Measurements from ENCODE around the gene THBS4.
A peak's percentile ranks its signal among the peaks of the same experiment; 100 is the strongest.
"Not testable (repeated sequence)": the region's sequence is repeated elsewhere in the genome, so short reads cannot be mapped to it uniquely, and the experiment has no call there.

The THBS4 gene

GRCh38 chr5:80111376-80111990 is 76.3 kb downstream of the THBS4 start:
- TF ChIP-seq TCF7L2 (IDR thresholded peaks at IDR 0.05; ENCODE audit: borderline replicate concordance, low read depth, low read length) = peak; percentile 74; the same call in 1 of the 2 replicates
- TF ChIP-seq, protein P1, sequence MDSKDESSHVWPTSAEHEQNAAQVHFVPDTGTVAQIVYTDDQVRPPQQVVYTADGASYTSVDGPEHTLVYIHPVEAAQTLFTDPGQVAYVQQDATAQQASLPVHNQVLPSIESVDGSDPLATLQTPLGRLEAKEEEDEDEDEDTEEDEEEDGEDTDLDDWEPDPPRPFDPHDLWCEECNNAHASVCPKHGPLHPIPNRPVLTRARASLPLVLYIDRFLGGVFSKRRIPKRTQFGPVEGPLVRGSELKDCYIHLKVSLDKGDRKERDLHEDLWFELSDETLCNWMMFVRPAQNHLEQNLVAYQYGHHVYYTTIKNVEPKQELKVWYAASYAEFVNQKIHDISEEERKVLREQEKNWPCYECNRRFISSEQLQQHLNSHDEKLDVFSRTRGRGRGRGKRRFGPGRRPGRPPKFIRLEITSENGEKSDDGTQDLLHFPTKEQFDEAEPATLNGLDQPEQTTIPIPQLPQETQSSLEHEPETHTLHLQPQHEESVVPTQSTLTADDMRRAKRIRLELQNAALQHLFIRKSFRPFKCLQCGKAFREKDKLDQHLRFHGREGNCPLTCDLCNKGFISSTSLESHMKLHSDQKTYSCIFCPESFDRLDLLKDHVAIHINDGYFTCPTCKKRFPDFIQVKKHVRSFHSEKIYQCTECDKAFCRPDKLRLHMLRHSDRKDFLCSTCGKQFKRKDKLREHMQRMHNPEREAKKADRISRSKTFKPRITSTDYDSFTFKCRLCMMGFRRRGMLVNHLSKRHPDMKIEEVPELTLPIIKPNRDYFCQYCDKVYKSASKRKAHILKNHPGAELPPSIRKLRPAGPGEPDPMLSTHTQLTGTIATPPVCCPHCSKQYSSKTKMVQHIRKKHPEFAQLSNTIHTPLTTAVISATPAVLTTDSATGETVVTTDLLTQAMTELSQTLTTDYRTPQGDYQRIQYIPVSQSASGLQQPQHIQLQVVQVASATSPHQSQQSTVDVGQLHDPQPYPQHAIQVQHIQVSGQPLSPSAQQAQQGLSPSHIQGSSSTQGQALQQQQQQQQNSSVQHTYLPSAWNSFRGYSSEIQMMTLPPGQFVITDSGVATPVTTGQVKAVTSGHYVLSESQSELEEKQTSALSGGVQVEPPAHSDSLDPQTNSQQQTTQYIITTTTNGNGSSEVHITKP (tag by site-specific recombination; IDR thresholded peaks at IDR 0.05) = peak; percentile 50
- H3K9me3 ChIP-seq (ENCODE audit: control insufficient read depth, insufficient read depth, low read depth, low read length); CTCF ChIA-PET; H3K36me3 ChIP-seq (ENCODE audit: control insufficient read depth in 2 of 2, insufficient read depth in 1 of 2, low read length in 2 of 2); H3K4me3 ChIP-seq (ENCODE audit: low read depth, low read length); H3K27ac ChIP-seq (ENCODE audit: extremely low read depth, low read depth, low read length); H3K4me1 ChIP-seq (ENCODE audit: control insufficient read depth, insufficient read depth, low read length); POLR2A ChIA-PET: not testable (repeated sequence)

DNA sequence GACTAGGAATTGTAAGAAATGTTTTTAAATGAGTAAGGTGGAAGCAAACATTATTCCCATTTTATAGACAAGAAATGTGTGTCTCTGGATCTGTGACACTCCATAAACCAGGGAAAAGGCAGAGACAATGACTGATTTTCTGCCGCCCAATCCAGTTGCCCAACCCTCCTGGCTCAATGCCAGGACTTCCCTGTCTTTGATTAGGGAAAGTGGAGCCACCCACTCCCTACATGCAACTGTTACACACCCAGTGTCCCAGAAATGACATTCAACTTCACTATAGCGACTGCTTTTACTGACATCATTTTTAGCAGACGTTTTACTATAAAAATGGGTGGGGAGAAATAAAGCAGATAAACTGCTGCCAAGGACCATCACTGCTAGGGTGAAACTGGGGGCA is 79.7 kb downstream of the THBS4 start:
- Histone ChIP-seq H3K36me3 (ENCODE audit: control insufficient read depth in 2 of 2, insufficient read depth in 1 of 2, low read length in 2 of 2) (no peaks in the 10 kb centered on the region), H3K27ac (ENCODE audit: extremely low read depth, low read depth, low read length) (no peak overlapping the region), H3K9me3 (ENCODE audit: control insufficient read depth, insufficient read depth, low read depth, low read length) (no peaks in the 10 kb centered on the region), H3K4me3 (ENCODE audit: low read depth, low read length) (no peak overlapping the region), H3K4me1 (ENCODE audit: control insufficient read depth, insufficient read depth, low read length) (no peaks in the 10 kb centered on the region)
- POLR2A ChIA-PET = interaction anchor here (0.7 kb wide), 1 partner anchor 479 kb away, joined by 4 read pairs; no protein-coding TSS in a partner anchor
- no peak for TF ChIP-seq ZNF354C (tag by site-specific recombination; IDR thresholded peaks at IDR 0.05; ENCODE audit: borderline replicate concordance, low read depth)
- no peak for TF ChIP-seq ZNF184 (tag by site-specific recombination; IDR thresholded peaks at IDR 0.05)
- TF ChIP-seq PRDM2 (tag by site-specific recombination; IDR thresholded peaks at IDR 0.05; ENCODE audit: borderline replicate concordance) = no peak
- no peak for TF ChIP-seq ZNF37A (tag by site-specific recombination; IDR thresholded peaks at IDR 0.05)
- TF ChIP-seq, protein P2, sequence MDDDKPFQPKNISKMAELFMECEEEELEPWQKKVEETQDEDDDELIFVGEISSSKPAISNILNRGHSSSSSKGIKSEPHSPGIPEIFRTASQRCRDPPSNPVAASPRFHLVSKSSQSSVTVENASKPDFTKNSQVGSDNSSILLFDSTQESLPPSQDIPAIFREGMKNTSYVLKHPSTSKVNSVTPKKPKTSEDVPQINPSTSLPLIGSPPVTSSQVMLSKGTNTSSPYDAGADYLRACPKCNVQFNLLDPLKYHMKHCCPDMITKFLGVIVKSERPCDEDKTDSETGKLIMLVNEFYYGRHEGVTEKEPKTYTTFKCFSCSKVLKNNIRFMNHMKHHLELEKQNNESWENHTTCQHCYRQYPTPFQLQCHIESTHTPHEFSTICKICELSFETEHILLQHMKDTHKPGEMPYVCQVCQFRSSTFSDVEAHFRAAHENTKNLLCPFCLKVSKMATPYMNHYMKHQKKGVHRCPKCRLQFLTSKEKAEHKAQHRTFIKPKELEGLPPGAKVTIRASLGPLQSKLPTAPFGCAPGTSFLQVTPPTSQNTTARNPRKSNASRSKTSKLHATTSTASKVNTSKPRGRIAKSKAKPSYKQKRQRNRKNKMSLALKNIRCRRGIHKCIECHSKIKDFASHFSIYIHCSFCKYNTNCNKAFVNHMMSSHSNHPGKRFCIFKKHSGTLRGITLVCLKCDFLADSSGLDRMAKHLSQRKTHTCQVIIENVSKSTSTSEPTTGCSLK (tag by site-specific recombination; IDR thresholded peaks at IDR 0.05) = no peak
- no peak for TF ChIP-seq ZNF692 (tag by site-specific recombination; IDR thresholded peaks at IDR 0.05)
- no peak for TF ChIP-seq ZNF670 (tag by site-specific recombination; IDR thresholded peaks at IDR 0.05; ENCODE audit: low read depth)
- no peak for TF ChIP-seq ZNF654 (tag by site-specific recombination; IDR thresholded peaks at IDR 0.05; ENCODE audit: low read depth)
- TF ChIP-seq ZBTB26 (tag by site-specific recombination; optimal IDR thresholded peaks at IDR 0.05) = no peak
- no peak for TF ChIP-seq WT1 (tag by site-specific recombination; IDR thresholded peaks at IDR 0.05)
- TF ChIP-seq ZNF473 (tag by site-specific recombination; IDR thresholded peaks at IDR 0.05) = no peak
- no peak for TF ChIP-seq HOXD13 (CRISPR knock-in tag; IDR thresholded peaks at IDR 0.05; ENCODE audit: borderline replicate concordance)
- no peak for TF ChIP-seq ZNF274 (IDR thresholded peaks at IDR 0.05; ENCODE audit: low read length)
- no peak for TF ChIP-seq ZNF274 (tag by site-specific recombination; IDR thresholded peaks at IDR 0.05; ENCODE audit: borderline replicate concordance)
- CTCF ChIA-PET = no interaction called here

All from HEK293 (cell line).